Femur (tissue), 1 donor: Measurements from ENCODE around the gene CCDC158.
"Not testable (repeated sequence)": the region's sequence is repeated elsewhere in the genome, so short reads cannot be mapped to it uniquely, and the experiment has no call there.

Experiments
- DNase-seq: peaks from one replicate; pipeline ENCODE4 v3.0.0-alpha.2; 2017

Gene CCDC158

DNA sequence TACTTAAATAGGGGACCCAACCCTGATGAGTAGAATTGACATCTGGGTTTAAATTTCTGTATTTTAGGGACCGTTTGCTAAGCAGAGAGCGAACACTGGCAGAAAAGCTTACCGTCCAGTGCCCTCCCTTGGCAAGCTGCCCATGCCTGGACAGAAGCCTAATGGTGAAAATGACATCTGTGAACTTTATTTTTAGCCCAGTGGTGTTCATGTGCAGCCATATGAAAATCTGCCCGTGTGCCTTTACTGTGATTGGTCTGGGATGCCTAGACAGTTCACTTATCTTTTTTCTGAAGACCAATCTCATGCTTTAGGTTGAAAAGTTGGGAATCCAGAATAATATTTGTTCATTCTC is 113.3 kb downstream of the CCDC158 start:
- peak; percentile 71 for DNase-seq

DNA sequence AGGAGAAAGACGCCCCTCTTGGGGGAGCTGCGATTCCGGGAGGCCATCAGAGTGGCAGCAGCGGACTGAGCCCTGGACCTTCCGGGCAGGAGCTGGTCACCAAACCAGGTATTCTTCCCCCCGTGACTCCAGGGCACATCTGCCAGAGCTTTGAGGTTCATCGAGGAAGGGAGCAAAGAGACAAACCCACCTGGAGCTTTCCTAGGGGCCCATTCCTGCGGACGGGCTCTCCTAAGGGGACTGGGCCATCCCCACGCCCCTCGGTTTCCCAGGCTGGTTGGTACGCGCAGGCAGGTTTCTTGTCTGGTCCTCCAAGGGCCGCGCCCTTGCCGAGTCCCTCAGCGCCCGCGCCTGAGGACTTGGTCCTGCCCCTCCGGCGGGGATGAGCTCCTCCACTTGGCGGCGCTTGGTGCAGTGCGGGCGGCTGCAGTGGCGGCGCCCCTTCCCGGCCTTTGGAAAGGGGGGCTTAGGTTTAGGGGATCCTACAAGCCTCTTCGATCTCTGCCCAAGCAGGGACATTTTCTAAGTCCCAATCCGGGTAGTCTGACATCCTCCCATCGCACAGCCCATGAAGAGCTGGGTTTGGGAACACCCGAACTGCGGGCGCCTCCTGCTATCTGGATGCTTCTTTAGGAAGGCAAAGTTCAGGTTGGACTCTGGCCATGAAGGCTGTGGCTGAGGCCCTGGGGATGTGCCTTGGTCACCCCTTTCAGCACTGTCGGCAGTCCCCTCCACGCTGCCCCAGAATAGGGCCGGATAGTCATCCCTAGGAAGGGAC is 113.9 kb downstream of the CCDC158 start:
- peak; percentile 61 for DNase-seq

DNA sequence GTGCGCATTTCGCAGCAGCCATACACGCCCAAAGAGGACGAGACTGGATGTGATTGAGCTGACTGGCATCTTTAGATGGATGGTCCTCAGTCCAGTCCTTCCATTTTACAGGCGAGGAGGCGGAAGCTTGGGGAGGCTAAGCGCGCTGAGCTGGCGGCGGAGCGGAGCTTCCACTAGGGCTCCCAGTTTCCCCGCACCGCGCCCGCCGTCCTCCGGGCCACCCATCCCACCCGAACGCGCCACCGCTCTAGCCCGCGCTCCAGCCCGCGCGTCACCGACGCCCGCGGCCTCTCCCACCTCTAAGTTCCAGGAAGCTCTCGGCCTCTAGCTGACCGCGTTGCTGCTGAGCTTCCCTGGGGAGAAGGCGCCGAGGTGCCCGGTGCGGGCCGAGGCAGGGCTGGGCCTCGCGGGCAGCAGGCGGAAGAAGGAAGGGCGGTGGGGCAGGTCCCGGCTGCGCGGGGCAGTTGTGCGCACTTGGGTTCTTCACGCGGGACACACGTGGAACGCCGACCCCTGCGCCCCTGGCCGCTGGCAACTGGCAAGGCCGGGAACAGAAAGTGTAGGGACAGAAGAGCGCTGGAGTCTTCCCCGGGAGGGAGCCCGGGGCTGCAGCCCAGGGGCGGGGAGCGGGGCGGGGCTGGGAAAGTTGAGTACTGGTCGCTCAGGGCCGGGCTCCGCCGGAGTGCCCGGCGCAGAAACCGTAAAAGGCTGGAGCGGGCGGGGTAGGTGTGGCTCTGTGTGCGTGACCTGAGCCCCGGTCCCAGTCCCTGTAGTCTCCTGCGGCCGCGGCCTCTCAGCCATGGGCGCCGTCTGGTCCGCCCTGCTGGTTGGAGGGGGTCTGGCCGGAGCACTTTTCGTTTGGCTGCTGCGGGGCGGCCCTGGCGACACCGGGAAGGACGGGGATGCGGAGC is 114.7 kb downstream of the CCDC158 start, which contains the start of gene STBD1:
STBD1 (plus strand) TSS at position 763 of the 911 bp plus-strand sequence; CDS start at position 800, 37 bp downstream.
- DNase-seq = peak; percentile 81

DNA sequence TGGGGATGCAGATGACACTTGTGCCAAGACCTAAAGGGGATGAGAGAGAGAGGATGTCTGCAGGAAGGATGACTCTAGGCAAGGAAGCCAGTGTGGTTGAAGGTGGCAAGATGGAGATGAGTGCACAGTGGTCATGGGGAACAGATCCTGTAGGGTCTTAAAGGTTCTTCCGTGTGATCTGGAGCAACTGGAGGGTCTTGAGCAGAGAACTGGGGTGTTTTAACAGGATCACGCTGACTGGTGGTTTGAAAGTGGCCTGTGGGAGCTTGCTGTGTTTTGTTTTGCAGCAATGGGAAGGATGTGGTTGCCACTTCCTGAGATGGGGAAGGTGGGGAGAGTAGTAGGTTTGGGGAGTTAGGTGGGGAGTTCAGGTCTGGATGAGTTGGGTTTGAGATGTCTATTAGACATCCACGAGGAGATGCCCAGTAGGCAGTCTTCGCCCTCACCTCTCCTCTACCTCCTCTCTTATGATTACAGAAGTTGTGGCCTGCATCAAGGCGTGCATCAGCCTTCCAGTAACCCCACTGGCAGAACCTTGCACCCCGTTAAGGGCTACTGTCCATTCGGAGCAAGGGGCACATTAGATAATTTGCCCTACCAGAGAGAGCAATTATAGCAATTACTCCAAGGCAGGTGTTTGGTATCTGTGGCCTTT is 115.8 kb downstream of the CCDC158 start:
- no peak for DNase-seq

DNA sequence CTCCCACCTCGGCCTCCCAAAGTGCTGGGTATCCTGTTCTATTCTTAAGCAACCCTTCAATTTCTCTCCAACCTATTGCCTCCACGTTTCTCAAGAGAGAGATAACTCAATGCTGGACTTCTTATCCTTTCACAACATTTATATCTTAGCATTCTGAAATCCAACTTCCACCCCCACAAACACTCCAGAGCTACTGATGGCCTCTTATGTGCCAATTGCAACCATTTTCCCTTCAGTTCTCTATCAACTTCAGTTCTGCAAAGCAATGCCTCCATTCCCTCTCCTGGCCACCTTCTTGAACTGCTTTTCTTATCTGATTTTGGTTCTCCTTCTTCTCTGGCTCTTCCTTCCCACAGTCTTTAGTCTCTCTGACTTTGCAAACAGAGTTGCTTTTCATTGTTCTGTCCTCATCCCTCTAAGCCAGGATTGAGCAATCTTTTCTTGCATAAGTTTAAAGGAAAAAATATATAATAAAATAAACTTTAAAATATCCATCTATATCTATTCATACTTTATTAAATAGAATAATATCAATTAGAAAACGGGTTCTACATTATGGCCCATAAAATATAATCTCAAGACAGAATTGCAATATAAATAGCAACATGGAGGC is 118.0 kb downstream of the CCDC158 start:
- no peak for DNase-seq

DNA sequence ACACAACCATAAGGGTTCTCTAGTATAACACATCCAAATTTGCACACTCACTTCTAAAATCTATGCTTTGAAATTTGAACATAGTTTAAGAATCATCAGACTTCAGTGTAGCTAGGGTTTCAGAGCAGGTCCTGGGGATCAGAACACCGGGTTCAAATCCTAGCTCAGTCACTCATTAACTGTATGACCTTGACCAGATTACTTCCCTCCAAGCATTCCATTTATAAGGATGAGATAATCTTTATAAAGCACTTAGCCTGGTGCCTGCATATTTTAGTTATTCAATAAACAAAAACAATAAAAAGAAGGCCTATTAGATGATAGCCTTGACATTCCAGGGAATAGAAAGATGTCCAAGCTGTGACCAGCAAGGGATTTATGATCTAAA is 119.2 kb downstream of the CCDC158 start:
- no peak for DNase-seq

DNA sequence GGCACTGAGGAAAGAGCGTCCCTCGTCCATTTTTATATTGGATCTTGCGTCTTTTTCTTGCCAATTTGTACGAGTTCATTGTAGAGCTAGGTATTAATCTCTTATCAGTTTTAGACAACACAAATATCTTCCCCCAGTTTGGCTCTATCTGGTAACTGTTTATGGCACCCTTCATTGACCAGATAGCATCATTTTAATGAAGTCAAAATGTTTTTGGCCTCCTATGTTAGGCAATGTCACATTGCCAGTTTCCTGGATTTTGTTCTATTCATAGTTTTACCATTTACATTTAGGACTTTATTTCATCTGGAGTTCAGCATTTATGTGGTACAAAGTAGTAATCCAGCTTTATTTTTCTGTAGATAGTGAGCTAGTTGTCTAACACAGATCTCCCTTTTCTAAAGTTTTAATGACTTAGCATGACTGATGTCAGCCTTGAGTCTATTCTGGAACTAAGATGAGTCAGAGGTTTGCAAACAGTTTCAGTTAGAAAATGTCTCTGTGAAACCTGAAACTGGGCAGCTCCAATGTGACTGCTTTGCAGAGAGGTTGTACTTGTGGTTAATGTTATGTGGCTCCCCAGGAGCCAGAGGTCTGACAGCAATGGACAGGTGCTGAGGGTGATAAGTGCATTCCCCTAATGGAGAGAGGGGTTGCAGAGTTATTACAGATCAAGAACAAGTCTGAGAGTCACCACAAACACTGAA is 119.7 kb downstream of the CCDC158 start:
- peak; percentile 29 for DNase-seq

DNA sequence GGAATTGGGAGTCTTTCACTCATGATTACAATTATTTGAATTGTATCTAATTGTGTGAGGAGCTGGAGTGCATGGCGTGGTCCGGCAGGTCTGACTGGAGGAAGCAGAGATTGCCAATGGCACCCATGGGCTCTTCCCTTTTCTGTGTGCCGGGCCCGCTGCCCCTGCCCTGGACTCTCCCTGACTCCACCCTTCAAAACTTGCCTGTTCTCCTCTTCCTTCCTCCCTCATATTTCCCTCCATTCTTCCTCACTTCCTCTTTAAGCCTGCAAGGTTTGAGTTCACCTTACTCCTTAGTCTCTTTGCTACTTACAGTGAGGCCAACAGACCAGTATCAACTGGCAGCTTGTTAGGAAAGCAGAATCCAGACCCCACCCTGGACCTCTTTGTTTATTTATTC is 120.9 kb downstream of the CCDC158 start:
- no peak for DNase-seq

DNA sequence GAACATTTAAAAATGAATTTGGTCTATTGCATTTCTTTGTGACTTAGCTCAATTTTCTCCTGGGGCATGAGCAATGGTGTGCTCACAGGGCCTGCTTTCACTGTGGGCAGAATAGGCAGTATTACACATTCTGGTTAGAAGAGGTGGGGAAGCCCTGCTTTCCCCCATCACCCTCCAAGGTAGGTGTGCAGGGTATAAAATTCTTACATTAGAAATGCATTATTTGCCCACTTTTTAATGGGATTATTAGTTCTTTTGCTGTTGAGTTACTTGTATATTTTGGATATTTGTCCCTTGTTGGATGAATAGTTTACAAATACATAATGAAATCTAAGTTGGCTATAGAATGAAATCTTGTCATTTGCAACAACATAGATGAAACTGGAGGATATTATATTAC is 122.7 kb downstream of the CCDC158 start:
- no peak for DNase-seq

DNA sequence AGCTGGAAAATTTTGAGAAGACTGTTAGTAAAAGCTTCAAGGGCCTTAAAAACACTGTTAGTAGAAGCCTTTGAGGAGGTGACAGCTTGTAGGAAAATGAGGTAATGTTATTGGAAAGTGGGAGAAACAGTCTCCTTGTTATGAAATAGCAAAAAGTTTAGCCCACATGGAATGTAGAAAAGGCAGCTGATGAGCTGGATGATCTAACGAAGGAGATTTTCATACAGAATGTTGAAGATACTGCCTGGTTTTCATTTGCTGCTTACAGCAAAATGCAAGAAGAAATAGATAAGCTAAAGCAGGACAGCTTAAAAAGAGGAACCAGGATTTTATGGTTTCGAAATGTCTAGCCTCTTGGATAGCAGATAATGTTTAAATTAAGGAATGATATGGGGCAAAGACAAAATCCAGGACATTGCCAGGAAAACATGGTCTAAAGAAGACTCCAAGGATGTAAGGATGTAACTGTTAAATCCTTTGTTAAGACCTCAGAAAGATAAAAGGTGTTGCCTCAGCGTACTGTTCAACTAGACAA is 124.6 kb downstream of the CCDC158 start:
- no peak for DNase-seq

DNA sequence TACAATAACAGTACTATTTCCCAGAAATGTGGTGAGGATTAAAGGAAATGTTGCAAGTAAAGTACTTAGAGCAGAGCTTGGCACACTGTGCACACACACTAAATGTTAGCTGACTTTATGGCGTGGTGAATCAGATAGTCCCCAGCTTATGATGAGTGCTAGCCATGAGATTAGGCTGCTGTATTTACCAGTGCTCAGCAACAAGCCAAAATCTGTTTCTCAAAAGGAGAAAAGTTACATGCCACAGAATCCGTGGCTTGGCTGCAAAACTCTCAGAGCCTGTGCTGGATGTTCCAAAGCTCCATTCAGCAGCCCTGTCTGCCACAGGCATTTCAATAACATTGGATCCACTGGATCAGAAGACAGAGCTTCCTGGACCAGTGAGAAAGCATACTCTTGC is 127.2 kb downstream of the CCDC158 start:
- no peak for DNase-seq

DNA sequence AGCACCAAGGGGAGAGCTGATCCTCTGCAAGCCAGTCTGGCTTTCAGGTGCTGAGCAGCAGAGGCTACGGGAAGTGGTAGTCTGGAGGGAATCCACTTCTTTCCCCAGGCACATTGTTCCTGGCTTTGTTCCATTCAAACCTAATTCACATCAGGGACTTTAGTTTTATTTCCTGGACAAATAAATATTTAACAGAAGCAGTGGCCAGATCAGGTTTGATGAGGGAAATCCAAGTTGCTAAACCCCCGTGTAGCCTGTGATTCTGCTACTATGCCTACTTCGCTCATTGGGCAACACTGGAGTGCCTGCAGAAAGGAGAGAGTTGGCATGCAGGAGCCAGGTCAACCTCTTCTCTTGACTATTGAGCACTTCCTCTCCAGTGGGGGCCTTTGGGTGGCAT is 128.2 kb downstream of the CCDC158 start:
- DNase-seq = no peak

DNA sequence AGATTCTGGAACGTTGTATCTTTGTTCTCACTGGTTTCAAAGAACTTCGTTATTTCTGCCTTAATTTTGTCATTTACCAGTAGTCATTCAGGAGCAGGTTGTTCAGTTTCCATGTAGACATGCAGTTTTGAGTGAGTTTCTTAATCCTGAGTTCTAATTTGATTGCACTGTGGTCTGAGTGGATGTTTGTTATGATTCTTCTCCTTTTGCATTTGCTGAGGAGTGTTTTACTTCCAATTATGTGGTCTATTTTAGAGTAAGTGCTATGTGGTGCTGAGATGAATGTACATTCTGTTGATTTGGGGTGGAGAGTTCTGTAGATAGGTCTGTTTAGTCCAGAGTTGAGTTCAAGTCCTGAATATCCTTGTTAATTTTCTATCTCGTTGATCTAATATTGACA is 133.1 kb downstream of the CCDC158 start:
- DNase-seq = not testable (repeated sequence)

DNA sequence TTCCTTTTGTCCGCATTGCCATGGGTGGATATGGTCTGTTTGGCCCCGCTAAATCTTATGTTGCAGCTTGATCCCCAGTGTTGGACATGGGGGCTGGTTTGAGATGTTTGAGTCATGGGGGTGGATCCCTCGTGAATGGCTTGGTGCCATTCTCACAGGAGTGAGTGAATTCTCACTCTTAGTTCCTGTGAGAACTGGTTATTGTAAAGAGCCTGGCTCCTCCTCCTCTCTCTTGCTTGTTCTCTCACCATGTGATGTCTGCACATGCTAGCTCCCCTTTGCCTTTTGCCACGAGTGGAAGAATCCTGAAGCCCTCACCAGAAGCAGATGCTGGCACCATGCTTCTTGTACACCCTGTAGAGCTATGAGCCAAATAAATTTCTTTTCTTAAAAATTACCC is 137.0 kb downstream of the CCDC158 start:
- DNase-seq = no peak

DNA sequence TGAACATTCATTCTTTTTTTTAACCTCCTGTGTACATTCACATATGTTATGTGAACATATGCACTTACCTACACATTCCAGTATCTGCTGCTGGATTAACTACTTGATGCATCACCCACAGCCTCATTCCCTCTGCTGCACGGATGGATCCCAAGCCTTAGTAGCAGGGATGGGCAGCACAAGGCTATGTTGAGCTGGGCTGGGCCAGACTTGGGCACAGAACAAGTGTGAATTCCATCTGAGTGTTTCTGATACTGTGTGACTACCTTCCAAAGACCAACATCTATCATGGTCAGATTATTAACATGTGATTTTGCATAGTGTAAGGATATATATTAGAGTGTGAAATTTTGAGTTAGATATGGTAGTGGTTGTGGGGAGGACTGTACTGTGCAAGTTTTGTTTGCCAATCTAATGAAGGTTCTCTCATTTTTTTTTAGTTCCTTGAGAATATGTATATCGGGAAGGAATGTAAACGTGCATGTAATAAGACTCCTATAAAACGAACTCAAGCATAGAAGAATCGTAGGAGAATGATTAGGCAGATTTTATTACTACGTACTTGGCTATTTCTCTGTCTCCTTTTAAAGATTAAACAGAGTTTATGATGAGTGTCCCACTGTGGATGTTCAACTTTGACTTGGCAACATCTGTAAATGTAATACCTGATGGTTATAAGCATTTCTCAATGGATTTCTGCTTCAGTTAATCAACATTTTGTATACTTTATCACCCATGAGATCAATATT is 137.8 kb downstream of the CCDC158 start:
- DNase-seq = no peak

DNA sequence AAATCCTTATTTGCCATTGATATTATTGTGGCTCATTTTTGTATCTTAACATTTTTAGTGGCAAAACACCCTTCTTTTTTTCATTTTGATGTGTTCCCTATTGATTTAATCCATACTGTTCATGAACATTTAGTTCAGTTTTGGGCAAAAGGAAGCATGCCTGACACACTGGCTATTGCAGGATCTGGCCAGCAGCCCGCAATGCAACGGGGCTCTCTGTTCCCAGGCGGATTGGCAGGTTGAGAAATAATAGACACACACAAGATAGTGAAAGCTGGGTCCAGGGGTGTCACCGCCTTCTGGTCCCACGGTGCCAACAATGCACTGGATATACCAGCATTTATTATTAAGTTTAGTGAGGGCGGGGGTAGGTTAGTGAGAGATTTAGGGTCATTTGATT is 139.3 kb downstream of the CCDC158 start:
- DNase-seq = not testable (repeated sequence)

DNA sequence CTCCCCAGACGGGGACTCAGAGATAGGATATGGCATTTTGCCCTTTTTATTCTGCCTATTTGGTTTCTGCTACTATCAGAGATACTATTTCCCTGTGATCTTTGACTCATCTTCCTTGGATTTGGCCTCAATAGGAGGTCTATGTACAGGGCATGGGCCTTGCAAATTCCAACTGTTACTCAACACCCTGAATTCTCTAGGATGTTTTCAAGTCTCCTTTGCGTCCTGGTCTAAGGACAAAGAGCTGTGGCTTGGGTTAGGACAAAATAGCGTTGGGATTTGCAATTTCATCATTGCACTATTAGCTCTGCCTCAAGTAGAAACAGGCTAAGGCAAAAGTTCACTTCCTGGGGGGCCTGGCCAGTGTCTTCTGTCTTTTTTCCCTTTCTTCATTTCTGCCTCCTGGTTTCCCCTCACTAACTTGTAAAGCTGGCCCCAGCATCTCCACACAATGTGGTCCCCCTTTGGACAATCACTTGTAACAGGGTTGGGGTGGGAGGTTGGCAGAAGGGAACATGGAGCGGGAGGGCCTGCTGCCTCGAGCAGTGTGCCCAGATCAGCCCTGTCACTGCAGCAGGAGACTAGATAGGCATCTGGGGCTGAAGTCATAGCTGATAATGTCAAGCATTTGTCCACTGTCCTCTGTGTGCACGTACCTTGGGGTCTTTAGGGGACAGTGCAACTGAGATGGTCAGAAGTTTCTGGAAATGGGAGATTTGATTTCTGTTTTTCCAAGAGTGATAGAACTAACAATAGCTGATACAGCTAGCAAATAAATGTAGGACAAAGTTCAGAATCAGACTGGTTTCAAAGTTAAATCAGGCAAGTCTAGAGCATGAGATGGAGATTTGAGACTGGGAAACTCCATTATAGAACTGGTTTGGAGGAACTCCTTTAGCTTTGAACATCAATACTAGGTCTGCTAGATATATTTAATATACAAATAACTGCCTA is 140.2 kb downstream of the CCDC158 start:
- DNase-seq = no peak

DNA sequence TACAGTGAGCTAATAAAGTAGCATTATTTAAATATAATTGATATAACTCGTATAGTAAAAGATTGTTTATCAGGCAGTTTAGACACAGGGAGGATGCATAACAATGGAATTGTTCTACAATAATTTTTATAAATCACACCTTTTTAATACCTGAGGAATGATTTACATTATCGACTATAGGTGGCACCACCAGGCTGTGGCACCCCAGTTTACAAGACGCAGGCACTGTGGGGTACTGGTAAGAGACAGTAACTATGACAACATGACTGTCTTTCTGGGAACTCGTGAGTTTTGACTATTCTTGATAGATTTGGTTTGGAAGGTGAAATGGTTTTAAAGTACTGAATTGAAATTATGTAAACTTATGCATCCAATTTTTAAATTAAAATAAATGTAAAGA is 141.5 kb downstream of the CCDC158 start:
- no peak for DNase-seq

DNA sequence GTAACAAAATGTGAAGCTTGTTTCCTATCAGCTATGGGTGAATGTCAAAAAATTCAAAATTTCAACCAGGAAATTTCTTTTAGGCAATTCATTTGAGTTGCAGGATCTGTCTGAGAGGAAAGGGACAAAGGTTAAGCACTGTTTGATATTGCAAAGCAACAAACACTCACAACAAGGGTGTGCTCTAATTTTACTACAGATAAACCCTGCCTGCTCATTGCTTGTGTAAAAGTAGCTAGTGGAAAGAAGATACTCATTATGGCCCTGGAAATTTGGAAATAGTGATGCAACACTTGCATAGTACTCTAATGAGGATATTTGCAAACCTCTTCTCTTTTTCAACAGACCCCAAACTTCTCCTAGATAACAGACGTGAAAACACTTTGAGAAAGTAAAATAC is 142.4 kb downstream of the CCDC158 start:
- DNase-seq = no peak

DNA sequence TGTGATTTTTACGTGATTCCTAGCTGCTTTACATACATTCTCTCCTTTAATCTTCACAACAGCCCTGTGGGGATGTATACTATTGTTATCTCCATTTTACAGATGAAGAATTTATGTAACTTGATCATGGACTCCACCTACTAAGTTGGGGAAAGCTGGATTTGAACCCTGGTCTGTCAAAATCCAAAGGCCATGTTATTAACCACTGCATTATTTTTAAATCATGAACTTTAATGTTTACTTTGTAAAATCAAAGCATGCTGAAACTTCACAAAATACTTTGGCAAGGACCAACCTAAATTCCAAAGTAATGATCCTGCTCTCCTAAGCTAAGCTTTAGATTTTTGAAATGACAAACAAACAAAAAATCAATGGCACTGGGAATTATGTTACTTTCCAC is 143.3 kb downstream of the CCDC158 start:
- no peak for DNase-seq
